Neural progenitor cell (in vitro differentiated cells): Measurements from ENCODE around the gene SH3PXD2B. TPM values are rescaled to one million over a fixed set of nuclear protein-coding genes. Genes with fewer than 3 reads are reported as not detected.

Source experiments
- DNase-seq: peaks from one replicate; pipeline ENCODE4 v3.0.0-alpha.2; 2016; ENCODE audit warnings: low spot score
- H2AFZ ChIP-seq: fragments of 200-600 bp; sonication (generic); replicated peaks from 2 replicates; pipeline ENCODE4 v1.6.1; 2016; ENCODE audit warnings: antibody characterized with exemption
- H3F3A ChIP-seq: fragments of 200-600 bp; sonication (generic); 2 replicates; pipeline ENCODE4 v1.6.1; 2016; ENCODE audit warnings: antibody characterized with exemption, low read depth
- H3K27ac ChIP-seq: fragments of 200-600 bp; sonication (generic); 2 replicates; pipeline ENCODE4 v1.5.1; 2016; ENCODE audit warnings: mild to moderate bottlenecking
- H3K27me3 ChIP-seq: fragments of 200-600 bp; sonication (generic); 2 replicates; pipeline ENCODE4 v1.6.1; 2016; ENCODE audit warnings: mild to moderate bottlenecking, moderate library complexity
- H3K36me3 ChIP-seq: fragments of 200-600 bp; sonication (generic); 2 replicates; pipeline ENCODE4 v1.5.1; 2016
- H3K4me1 ChIP-seq: fragments of 200-600 bp; sonication (generic); 2 replicates; pipeline ENCODE4 v1.6.1; 2016; ENCODE audit warnings: mixed run types
- H3K4me2 ChIP-seq: fragments of 200-600 bp; sonication (generic); 2 replicates; pipeline ENCODE4 v1.6.1; 2016
- H3K4me3 ChIP-seq: fragments of 200-600 bp; sonication (generic); 2 replicates; pipeline ENCODE4 v1.5.1; 2016
- H3K79me2 ChIP-seq: fragments of 200-600 bp; sonication (generic); 2 replicates; pipeline ENCODE4 v1.6.1; 2016; ENCODE audit warnings: low read depth
- H3K9ac ChIP-seq: fragments of 200-600 bp; sonication (generic); 2 replicates; pipeline ENCODE4 v1.6.1; 2016
- H3K9me3 ChIP-seq: fragments of 200-600 bp; sonication (generic); 2 replicates; pipeline ENCODE4 v1.5.1; 2016; ENCODE audit warnings: low read depth
- H4K20me1 ChIP-seq: fragments of 200-600 bp; sonication (generic); 2 replicates; pipeline ENCODE4 v1.6.1; 2016; ENCODE audit warnings: low read depth
- H3K27ac Mint-ChIP-seq: 3 replicates; pipeline ENCODE4 v1.8.0; 2021; ENCODE audit warnings: mixed read lengths
- H3K27me3 Mint-ChIP-seq: 2 replicates; pipeline ENCODE4 v1.8.0; 2022; ENCODE audit warnings: low read depth, mild to moderate bottlenecking, inconsistent platforms, moderate library complexity, mixed read lengths; ENCODE audit not compliant: insufficient read depth
- H3K36me3 Mint-ChIP-seq: 3 replicates; pipeline ENCODE4 v1.8.0; 2021; ENCODE audit warnings: mixed read lengths
- H3K4me1 Mint-ChIP-seq: 3 replicates; pipeline ENCODE4 v1.8.0; 2021; ENCODE audit warnings: mixed read lengths
- H3K4me3 Mint-ChIP-seq: 3 replicates; pipeline ENCODE4 v1.8.0; 2021; ENCODE audit warnings: mild to moderate bottlenecking, moderate library complexity, mixed read lengths
- H3K9me3 Mint-ChIP-seq: 3 replicates; pipeline ENCODE4 v1.8.0; 2020; ENCODE audit warnings: mixed read lengths
- CTCF ChIP-seq: fragments of 200-600 bp; sonication (generic); IDR thresholded peaks from 2 replicates; pipeline ENCODE4 v1.5.1; 2017; ENCODE audit warnings: antibody characterized with exemption, mild to moderate bottlenecking
- EZH2 ChIP-seq: fragments of 200-600 bp; sonication (generic); IDR thresholded peaks from 2 replicates; pipeline ENCODE4 v1.6.1; 2017; ENCODE audit warnings: antibody characterized with exemption, mild to moderate bottlenecking, moderate library complexity
- EZH2phosphoT487 ChIP-seq: fragments of 200-600 bp; sonication (generic); IDR thresholded peaks from 2 replicates; pipeline ENCODE4 v1.6.1; 2017; ENCODE audit warnings: antibody characterized with exemption
- total RNA-seq: library from RNA; depleted of rRNA; stranded (reverse); fragments of >200 nt; gene quantifications from 2 replicates; pipeline ENCODE4 v1.2.3, GENCODE V29; 2015; ENCODE audit warnings: low replicate concordance

Gene SH3PXD2B
- total RNA-seq, 1 donor from 2014 or later = 27.3 TPM

GRCh38 chr5:172414531-172415361 is 39.6 kb downstream of the SH3PXD2B start:
- Mint-ChIP-seq H3K27ac (no peak overlapping the region), H3K36me3 (peaks cover 7% of the 10 kb centered on the region), H3K9me3 (no peaks in the 10 kb centered on the region), H3K4me3 (no peak overlapping the region), H3K4me1 (peaks cover 39% of the 10 kb centered on the region), H3K27me3 (peaks cover 3% of the 10 kb centered on the region)
- Histone ChIP-seq H2AFZ (no peak overlapping the region), H3F3A (no peaks in the 10 kb centered on the region), H3K9ac (no peak overlapping the region), H3K36me3 (no peaks in the 10 kb centered on the region), H4K20me1 (peaks cover 48% of the 10 kb centered on the region), H3K4me1 (no peaks in the 10 kb centered on the region), H3K27me3 (no peaks in the 10 kb centered on the region), H3K27ac (no peak overlapping the region), H3K9me3 (no peaks in the 10 kb centered on the region), H3K79me2 (peaks cover 5% of the 10 kb centered on the region), H3K4me2 (no peak overlapping the region), H3K4me3 (no peak overlapping the region)
- TF ChIP-seq CTCF (no peak), EZH2phosphoT487 (no peak), EZH2 (no peak)
- no peak for DNase-seq

GRCh38 chr5:172413601-172414171 is 40.6 kb downstream of the SH3PXD2B start:
- Mint-ChIP-seq H3K36me3 (peaks cover 5% of the 10 kb centered on the region), H3K4me3 (no peak overlapping the region), H3K27ac (no peak overlapping the region), H3K4me1 (peaks cover 33% of the 10 kb centered on the region), H3K27me3 (peaks cover 3% of the 10 kb centered on the region), H3K9me3 (no peaks in the 10 kb centered on the region)
- H3K36me3 ChIP-seq = no peaks in the 10 kb centered on the region
- TF ChIP-seq EZH2phosphoT487 (no peak), CTCF (no peak), EZH2 (no peak)
- no peak overlapping the region for H2AFZ ChIP-seq
- H4K20me1 ChIP-seq = peaks cover 37% of the 10 kb centered on the region
- H3F3A ChIP-seq = no peaks in the 10 kb centered on the region
- H3K4me2 ChIP-seq = no peak overlapping the region
- H3K4me3 ChIP-seq = no peak overlapping the region
- no peaks in the 10 kb centered on the region for H3K27me3 ChIP-seq
- peaks cover 5% of the 10 kb centered on the region for H3K79me2 ChIP-seq
- no peak overlapping the region for H3K27ac ChIP-seq
- H3K9me3 ChIP-seq = no peaks in the 10 kb centered on the region
- no peaks in the 10 kb centered on the region for H3K4me1 ChIP-seq
- no peak for DNase-seq
- H3K9ac ChIP-seq = no peak overlapping the region

GRCh38 chr5:172412724-172413286 is 41.5 kb downstream of the SH3PXD2B start:
- no peaks in the 10 kb centered on the region for H3K36me3 ChIP-seq
- no peaks in the 10 kb centered on the region for H3F3A ChIP-seq
- Mint-ChIP-seq H3K27ac (no peak overlapping the region), H3K4me3 (no peak overlapping the region), H3K9me3 (no peaks in the 10 kb centered on the region), H3K4me1 (peaks cover 35% of the 10 kb centered on the region), H3K36me3 (peaks cover 5% of the 10 kb centered on the region), H3K27me3 (peaks cover 3% of the 10 kb centered on the region)
- H3K4me1 ChIP-seq = no peaks in the 10 kb centered on the region
- no peak overlapping the region for H3K4me3 ChIP-seq
- peaks cover 5% of the 10 kb centered on the region for H3K79me2 ChIP-seq
- TF ChIP-seq CTCF = no peak
- TF ChIP-seq EZH2 = no peak
- TF ChIP-seq EZH2phosphoT487 = no peak
- no peak overlapping the region for H2AFZ ChIP-seq
- peaks cover 40% of the 10 kb centered on the region for H4K20me1 ChIP-seq
- DNase-seq = no peak
- H3K27me3 ChIP-seq = no peaks in the 10 kb centered on the region
- H3K4me2 ChIP-seq = no peak overlapping the region
- no peak overlapping the region for H3K27ac ChIP-seq
- H3K9me3 ChIP-seq = no peaks in the 10 kb centered on the region
- H3K9ac ChIP-seq = no peak overlapping the region
